Osteocyte (in vitro differentiated cells): ENCODE results near the gene DYNLT2B. TPM values are rescaled to one million over a fixed set of nuclear protein-coding genes. Genes with fewer than 3 reads are reported as not detected.
"Not testable (repeated sequence)": the region's sequence is repeated elsewhere in the genome, so short reads cannot be mapped to it uniquely, and the experiment has no call there.

ENCODE experiments used
- DNase-seq: peaks from one replicate; pipeline ENCODE4 v3.0.0; 2021; ENCODE audit warnings: mixed read lengths; ENCODE audit not compliant: unreplicated experiment; ENCODE audit errors: extremely low spot score
- H3K27ac Mint-ChIP-seq: one replicate; pipeline ENCODE4 v1.8.0; 2021; ENCODE audit warnings: mild to moderate bottlenecking, mixed read lengths; ENCODE audit not compliant: unreplicated experiment
- H3K27me3 Mint-ChIP-seq: one replicate; pipeline ENCODE4 v1.8.0; 2021; ENCODE audit warnings: mixed read lengths; ENCODE audit not compliant: unreplicated experiment
- H3K36me3 Mint-ChIP-seq: one replicate; pipeline ENCODE4 v1.8.0; 2021; ENCODE audit warnings: mixed read lengths; ENCODE audit not compliant: unreplicated experiment
- H3K4me1 Mint-ChIP-seq: one replicate; pipeline ENCODE4 v1.8.0; 2021; ENCODE audit warnings: mixed read lengths; ENCODE audit not compliant: unreplicated experiment
- H3K4me3 Mint-ChIP-seq: one replicate; pipeline ENCODE4 v1.8.0; 2021; ENCODE audit warnings: mild to moderate bottlenecking, moderate library complexity, mixed read lengths; ENCODE audit not compliant: unreplicated experiment
- H3K9me3 Mint-ChIP-seq: one replicate; pipeline ENCODE4 v1.8.0; 2021; ENCODE audit warnings: mixed read lengths; ENCODE audit not compliant: unreplicated experiment
- CTCF ChIP-seq: fragments of 200-600 bp; sonication (generic); IDR thresholded peaks from 2 replicates; pipeline ENCODE4 v1.5.0; 2021; ENCODE audit warnings: antibody characterized with exemption, mild to moderate bottlenecking, moderate library complexity
- long read RNA-seq: library from polyadenylated mRNA; unstranded; transcript quantifications from one replicate; pipeline ENCODE4 v2.0.0, GENCODE V29; 2021
- total RNA-seq: library from RNA; stranded (reverse); gene quantifications from 2 replicates; pipeline ENCODE4 v1.2.1, GENCODE V29; 2021

DYNLT2B gene
- total RNA-seq = 19.5 and 20.9 TPM in 2 replicates
- long read RNA-seq, partial matches to known transcripts = 0 of 4 reads
- long read RNA-seq, other reads (novel, unspliced or antisense) = 0 of 4 reads

- Mint-ChIP-seq H3K27ac (peak within 1 kb of the TSS; percentile 97), H3K9me3 (no peaks in the 10 kb centered on the region), H3K27me3 (no peaks in the 10 kb centered on the region)
Measured at GRCh38 chr3:196317687-196318467, at the start of gene DYNLT2B. DYNLT2B (minus strand) TSS chr3:196318240; CDS start chr3:196318152, 88 bp downstream.

GRCh38 chr3:196365736-196366135 lies 47.7 kb upstream of the DYNLT2B start:
- TF ChIP-seq CTCF = no peak
- Mint-ChIP-seq H3K27me3 (no peaks in the 10 kb centered on the region), H3K4me3 (no peak overlapping the region), H3K36me3 (peaks cover 49% of the 10 kb centered on the region), H3K9me3 (no peaks in the 10 kb centered on the region), H3K27ac (no peak overlapping the region), H3K4me1 (no peaks in the 10 kb centered on the region)
- no peak for DNase-seq

More at GRCh38 chr3:196317687-196318467, at the start of gene DYNLT2B:
- Mint-ChIP-seq H3K4me3 (peak within 1 kb of the TSS; percentile 91), H3K36me3 (no peaks in the 10 kb centered on the region), H3K4me1 (peaks cover 3% of the 10 kb centered on the region)
- no peak for TF ChIP-seq CTCF
- DNase-seq = peak; percentile 96

GRCh38 chr3:196360586-196360985 lies 42.5 kb upstream of the DYNLT2B start:
- DNase-seq = no peak
- Mint-ChIP-seq H3K4me3 (no peak overlapping the region), H3K27ac (no peak overlapping the region), H3K4me1 (no peaks in the 10 kb centered on the region), H3K36me3 (peaks cover 64% of the 10 kb centered on the region), H3K27me3 (no peaks in the 10 kb centered on the region), H3K9me3 (no peaks in the 10 kb centered on the region)
- no peak for TF ChIP-seq CTCF

GRCh38 chr3:196358540-196358939 lies 40.5 kb upstream of the DYNLT2B start:
- H3K27me3 Mint-ChIP-seq, DNase-seq, H3K4me3 Mint-ChIP-seq, H3K27ac Mint-ChIP-seq, H3K9me3 Mint-ChIP-seq, H3K4me1 Mint-ChIP-seq: not testable (repeated sequence)
- peaks cover 72% of the 10 kb centered on the region for H3K36me3 Mint-ChIP-seq

GRCh38 chr3:196357905-196358304 lies 39.9 kb upstream of the DYNLT2B start:
- no peak overlapping the region for H3K4me3 Mint-ChIP-seq
- H3K4me1 Mint-ChIP-seq = no peaks in the 10 kb centered on the region
- H3K36me3 Mint-ChIP-seq = peaks cover 74% of the 10 kb centered on the region
- H3K27me3 Mint-ChIP-seq = no peaks in the 10 kb centered on the region
- H3K27ac Mint-ChIP-seq = no peak overlapping the region
- no peaks in the 10 kb centered on the region for H3K9me3 Mint-ChIP-seq
- no peak for TF ChIP-seq CTCF
- no peak for DNase-seq
